ENCODE measurements around the gene IQCC. TPM values are rescaled to one million over a fixed set of nuclear protein-coding genes. Genes with fewer than 3 reads are reported as not detected.
A peak's percentile ranks its signal among the peaks of the same experiment; 100 is the strongest.
"Not testable (repeated sequence)": the region's sequence is repeated elsewhere in the genome, so short reads cannot be mapped to it uniquely, and the experiment has no call there.

Gene IQCC
- polyA plus RNA-seq, result 1 to 10 TPM in 3 of 4 donors, under 1 TPM in 1; 0.54 to 4.8 (median 1.8) TPM
- long read RNA-seq, donor 1, result 0 reads
- long read RNA-seq, donor 2, result 0 reads
- long read RNA-seq, donor 3, result 0 reads
- long read RNA-seq, donor 4, result 0 reads
- long read RNA-seq, donor 5, result 0 reads
- long read RNA-seq, donor 6, result 0 reads
- long read RNA-seq, donor 7, result 0 reads
- long read RNA-seq, donor 8, result 0 reads
- long read RNA-seq, donor 9, result 0 reads
- long read RNA-seq, donor 10, partial matches to known transcripts, result 0 of 2 reads
- long read RNA-seq, donor 10, other reads (novel, unspliced or antisense), result 0 of 2 reads

- WGBS, 3 donors, result 2% methylated on average over 71 to 77 of the region's 77 CpGs
- FAIRE-seq (no peak), DNase-seq (peak; percentile 86 to 94)
- Histone ChIP-seq H3K27ac (ENCODE audit: low read depth in 1 of 3, low read length in 2 of 3) (peak within 1 kb of the TSS in 2 of 3 donors; percentile 13 to 48), H3K36me3 (ENCODE audit: control insufficient read depth in 3 of 3, insufficient read depth in 2 of 3, low read depth in 1 of 3, low read length in 3 of 3) (peaks cover 0 to 15% (median 0%) of the 10 kb centered on the region in 3 donors), H3K27me3 (ENCODE audit: control insufficient read depth in 3 of 3, insufficient read depth in 3 of 3, low read length in 3 of 3) (no peaks in the 10 kb centered on the region), H3K4me1 (ENCODE audit: control insufficient read depth in 3 of 3, insufficient read depth in 2 of 3, low read depth in 1 of 3, low read length in 2 of 3) (peaks cover 0 to 25% (median 4%) of the 10 kb centered on the region in 3 donors), H3K9me3 (ENCODE audit: control insufficient read depth in 2 of 2, insufficient read depth in 1 of 2, low read depth in 1 of 2, low read length in 1 of 2) (no peaks in the 10 kb centered on the region), H3K4me3 (ENCODE audit: low read depth in 1 of 3, low read length in 3 of 3) (peak within 1 kb of the TSS; percentile 57 to 82 (median 63))
These were observed at the start of gene IQCC for GRCh38 chr1:32205401-32206370. IQCC (plus strand) TSS chr1:32205671; CDS start chr1:32205682, 11 bp downstream.

DNA sequence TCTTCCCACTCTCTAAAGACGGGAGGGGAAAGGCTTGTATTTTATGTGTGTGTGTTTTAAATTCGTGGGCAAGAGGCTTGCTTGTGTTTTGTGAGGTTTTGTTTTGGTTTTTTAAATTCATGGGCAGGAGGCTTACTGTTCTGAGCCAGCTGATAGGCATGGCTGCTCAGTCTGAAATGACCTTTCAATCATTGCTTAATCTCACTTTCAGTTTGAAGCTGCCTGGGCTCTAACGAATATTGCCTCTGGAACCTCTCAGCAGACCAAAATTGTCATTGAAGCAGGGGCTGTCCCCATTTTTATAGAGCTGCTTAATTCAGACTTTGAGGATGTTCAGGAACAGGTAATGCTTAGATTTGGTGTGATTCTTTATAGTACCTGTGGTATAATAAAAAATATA lies 46.3 kb upstream of the IQCC start:
- peaks cover 23 to 42% (median 25%) of the 10 kb centered on the region in 3 donors for H3K36me3 ChIP-seq (ENCODE audit: control insufficient read depth in 3 of 3, insufficient read depth in 2 of 3, low read depth in 1 of 3, low read length in 3 of 3)
- H3K4me1 ChIP-seq (ENCODE audit: control insufficient read depth in 3 of 3, insufficient read depth in 2 of 3, low read depth in 1 of 3, low read length in 2 of 3), result no peaks in the 10 kb centered on the region
- 42 to 73% (median 54%) methylated on average over 3 of the region's 3 CpGs for WGBS, 3 donors
- no peak overlapping the region for H3K27ac ChIP-seq (ENCODE audit: low read depth in 1 of 3, low read length in 2 of 3)
- DNase-seq (no peak), FAIRE-seq (no peak)
- H3K4me3 ChIP-seq (ENCODE audit: low read depth in 1 of 3, low read length in 3 of 3), result no peak overlapping the region
- no peaks in the 10 kb centered on the region for H3K9me3 ChIP-seq (ENCODE audit: control insufficient read depth in 2 of 2, insufficient read depth in 1 of 2, low read depth in 1 of 2, low read length in 1 of 2)
- no peaks in the 10 kb centered on the region for H3K27me3 ChIP-seq (ENCODE audit: control insufficient read depth in 3 of 3, insufficient read depth in 3 of 3, low read length in 3 of 3)

DNA sequence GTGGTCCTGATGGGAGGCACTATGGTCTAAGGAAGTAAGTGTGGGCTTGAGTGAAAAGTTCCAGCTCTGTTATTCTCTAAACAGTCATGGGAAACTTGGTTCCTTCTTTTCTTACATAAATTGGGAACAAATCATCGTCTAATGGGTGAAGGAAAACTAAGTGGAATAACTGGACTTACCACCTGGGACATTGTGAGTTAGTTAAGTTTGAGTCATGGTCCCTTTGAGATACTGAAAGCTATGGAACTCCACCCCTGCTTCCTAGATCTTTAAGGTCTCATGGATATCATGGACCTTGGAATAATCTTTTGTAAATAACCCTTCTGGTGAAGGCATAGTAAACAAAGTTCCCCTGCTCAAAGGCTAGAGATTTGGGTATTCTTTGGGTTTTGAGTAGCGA lies 42.1 kb upstream of the IQCC start:
- WGBS, 3 donors, result 87 to 93% (median 89%) methylated on average over 2 of the region's 2 CpGs
- FAIRE-seq (no peak), DNase-seq (no peak)
- Histone ChIP-seq H3K9me3 (ENCODE audit: control insufficient read depth in 2 of 2, insufficient read depth in 1 of 2, low read depth in 1 of 2, low read length in 1 of 2) (no peaks in the 10 kb centered on the region), H3K27ac (ENCODE audit: low read depth in 1 of 3, low read length in 2 of 3) (no peak overlapping the region), H3K27me3 (ENCODE audit: control insufficient read depth in 3 of 3, insufficient read depth in 3 of 3, low read length in 3 of 3) (no peaks in the 10 kb centered on the region), H3K4me3 (ENCODE audit: low read depth in 1 of 3, low read length in 3 of 3) (no peak overlapping the region), H3K4me1 (ENCODE audit: control insufficient read depth in 3 of 3, insufficient read depth in 2 of 3, low read depth in 1 of 3, low read length in 2 of 3) (no peaks in the 10 kb centered on the region), H3K36me3 (ENCODE audit: control insufficient read depth in 3 of 3, insufficient read depth in 2 of 3, low read depth in 1 of 3, low read length in 3 of 3) (peaks cover 18 to 63% (median 29%) of the 10 kb centered on the region in 3 donors)

- H3K9me3 ChIP-seq (ENCODE audit: control insufficient read depth in 2 of 2, insufficient read depth in 1 of 2, low read depth in 1 of 2, low read length in 1 of 2); H3K27me3 ChIP-seq (ENCODE audit: control insufficient read depth in 3 of 3, insufficient read depth in 3 of 3, low read length in 3 of 3); H3K27ac ChIP-seq (ENCODE audit: low read depth in 1 of 3, low read length in 2 of 3); H3K4me1 ChIP-seq (ENCODE audit: control insufficient read depth in 3 of 3, insufficient read depth in 2 of 3, low read depth in 1 of 3, low read length in 2 of 3); H3K4me3 ChIP-seq (ENCODE audit: low read depth in 1 of 3, low read length in 3 of 3); DNase-seq; FAIRE-seq: not testable (repeated sequence)
- peaks cover 12 to 64% (median 31%) of the 10 kb centered on the region in 3 donors for H3K36me3 ChIP-seq (ENCODE audit: control insufficient read depth in 3 of 3, insufficient read depth in 2 of 3, low read depth in 1 of 3, low read length in 3 of 3)
- WGBS, 3 donors, result 94 to 98% (median 97%) methylated on average over 10 of the region's 10 CpGs
These were observed 39.8 kb upstream of the IQCC start for GRCh38 chr1:32165633-32166032.

- Histone ChIP-seq H3K4me1 (ENCODE audit: control insufficient read depth in 3 of 3, insufficient read depth in 2 of 3, low read depth in 1 of 3, low read length in 2 of 3) (peaks cover 0 to 13% (median 0%) of the 10 kb centered on the region in 3 donors), H3K36me3 (ENCODE audit: control insufficient read depth in 3 of 3, insufficient read depth in 2 of 3, low read depth in 1 of 3, low read length in 3 of 3) (peaks cover 22 to 63% (median 32%) of the 10 kb centered on the region in 3 donors), H3K9me3 (ENCODE audit: control insufficient read depth in 2 of 2, insufficient read depth in 1 of 2, low read depth in 1 of 2, low read length in 1 of 2) (no peaks in the 10 kb centered on the region), H3K27me3 (ENCODE audit: control insufficient read depth in 3 of 3, insufficient read depth in 3 of 3, low read length in 3 of 3) (no peaks in the 10 kb centered on the region), H3K4me3 (ENCODE audit: low read depth in 1 of 3, low read length in 3 of 3) (no peak overlapping the region), H3K27ac (ENCODE audit: low read depth in 1 of 3, low read length in 2 of 3) (no peak overlapping the region)
- DNase-seq (no peak), FAIRE-seq (no peak)
- WGBS, 3 donors, result 76 to 83% (median 82%) methylated on average over 4 of the region's 4 CpGs
These were observed 34.5 kb upstream of the IQCC start for GRCh38 chr1:32170991-32171390.

DNA sequence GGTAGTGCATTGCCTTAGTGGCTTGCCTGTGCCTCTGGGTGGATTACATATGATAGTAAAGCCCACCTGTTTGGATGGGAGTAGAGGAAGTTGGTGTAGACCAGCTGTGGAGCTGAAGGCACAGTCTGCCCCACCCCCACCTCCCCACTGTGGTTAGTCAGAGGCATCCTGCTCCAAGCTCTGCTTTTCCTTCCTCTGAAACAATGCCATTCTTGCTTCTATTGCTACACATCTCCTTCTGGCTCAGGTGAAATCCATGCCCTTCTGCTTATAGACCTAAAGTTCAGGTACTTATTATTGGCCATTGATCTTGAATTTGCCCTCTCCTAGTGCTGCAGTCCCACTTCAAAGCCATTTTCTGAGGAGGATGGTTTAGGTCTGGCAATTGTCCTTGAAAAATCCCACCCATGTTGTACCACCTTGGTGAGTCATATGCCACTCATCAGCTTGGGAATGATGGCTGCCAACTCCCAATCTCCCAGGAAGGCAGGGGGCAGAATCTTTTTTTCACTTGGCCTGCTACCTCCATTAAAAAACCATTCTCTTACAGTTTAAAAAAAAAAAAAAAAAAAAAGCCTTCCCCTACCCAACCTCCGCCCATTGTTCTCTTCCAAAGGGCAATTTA lies 32.7 kb upstream of the IQCC start:
- DNase-seq (no peak), FAIRE-seq (no peak)
- H3K27ac ChIP-seq (ENCODE audit: low read depth in 1 of 3, low read length in 2 of 3), result no peak overlapping the region
- H3K4me1 ChIP-seq (ENCODE audit: control insufficient read depth in 3 of 3, insufficient read depth in 2 of 3, low read depth in 1 of 3, low read length in 2 of 3), result peaks cover 0 to 13% (median 0%) of the 10 kb centered on the region in 3 donors
- no peaks in the 10 kb centered on the region for H3K27me3 ChIP-seq (ENCODE audit: control insufficient read depth in 3 of 3, insufficient read depth in 3 of 3, low read length in 3 of 3)
- 82 to 96% (median 95%) methylated on average over 1 of the region's 1 CpG for WGBS, 3 donors
- H3K36me3 ChIP-seq (ENCODE audit: control insufficient read depth in 3 of 3, insufficient read depth in 2 of 3, low read depth in 1 of 3, low read length in 3 of 3), result peaks cover 22 to 48% (median 24%) of the 10 kb centered on the region in 3 donors
- H3K9me3 ChIP-seq (ENCODE audit: control insufficient read depth in 2 of 2, insufficient read depth in 1 of 2, low read depth in 1 of 2, low read length in 1 of 2), result no peaks in the 10 kb centered on the region
- no peak overlapping the region for H3K4me3 ChIP-seq (ENCODE audit: low read depth in 1 of 3, low read length in 3 of 3)

- peaks cover 2 to 27% (median 6%) of the 10 kb centered on the region in 3 donors for H3K4me1 ChIP-seq (ENCODE audit: control insufficient read depth in 3 of 3, insufficient read depth in 2 of 3, low read depth in 1 of 3, low read length in 2 of 3)
- FAIRE-seq (no peak), DNase-seq (no peak)
- 85 to 88% (median 86%) methylated on average over 7 of the region's 7 CpGs for WGBS, 3 donors
- H3K9me3 ChIP-seq (ENCODE audit: control insufficient read depth in 2 of 2, insufficient read depth in 1 of 2, low read depth in 1 of 2, low read length in 1 of 2), result no peaks in the 10 kb centered on the region
- H3K27ac ChIP-seq (ENCODE audit: low read depth in 1 of 3, low read length in 2 of 3), result peak overlapping the region in 2 of 3 donors; percentile 98 to 99
- peaks cover 0 to 40% (median 1%) of the 10 kb centered on the region in 3 donors for H3K36me3 ChIP-seq (ENCODE audit: control insufficient read depth in 3 of 3, insufficient read depth in 2 of 3, low read depth in 1 of 3, low read length in 3 of 3)
- peak overlapping the region in 1 of 3 donors; percentile 69 for H3K4me3 ChIP-seq (ENCODE audit: low read depth in 1 of 3, low read length in 3 of 3)
- no peaks in the 10 kb centered on the region for H3K27me3 ChIP-seq (ENCODE audit: control insufficient read depth in 3 of 3, insufficient read depth in 3 of 3, low read length in 3 of 3)
These were observed 26.9 kb upstream of the IQCC start for GRCh38 chr1:32178380-32179192.
